Measurements from ENCODE around the gene UQCC5.
A peak's percentile ranks its signal among the peaks of the same experiment; 100 is the strongest.

The UQCC5 gene

GRCh38 chr3:52536369-52537164, at the start of gene UQCC5:
UQCC5 (plus strand) TSS chr3:52536605; CDS start chr3:52536756, 151 bp downstream.
- DNase-seq (ENCODE audit: low read depth): peak; percentile 92

GRCh38 chr3:52487050-52487787, 49.2 kb upstream of the UQCC5 start:
- no peak for DNase-seq (ENCODE audit: low read depth)

GRCh38 chr3:52487788-52488691, 48.4 kb upstream of the UQCC5 start:
- no peak for DNase-seq (ENCODE audit: low read depth)

- no peak for DNase-seq (ENCODE audit: low read depth)
Observed at GRCh38 chr3:52488746-52489145, 47.7 kb upstream of the UQCC5 start.

GRCh38 chr3:52489453-52489852, 47.0 kb upstream of the UQCC5 start:
- DNase-seq (ENCODE audit: low read depth): no peak

- no peak for DNase-seq (ENCODE audit: low read depth)
Observed at GRCh38 chr3:52490035-52490938, 46.1 kb upstream of the UQCC5 start.

GRCh38 chr3:52490939-52491526, 45.4 kb upstream of the UQCC5 start:
- DNase-seq (ENCODE audit: low read depth): no peak

GRCh38 chr3:52492059-52492458, 44.3 kb upstream of the UQCC5 start:
- no peak for DNase-seq (ENCODE audit: low read depth)

- no peak for DNase-seq (ENCODE audit: low read depth)
Observed at GRCh38 chr3:52493232-52494017, 43.0 kb upstream of the UQCC5 start.

- no peak for DNase-seq (ENCODE audit: low read depth)
Observed at GRCh38 chr3:52494445-52494844, 42.0 kb upstream of the UQCC5 start.

GRCh38 chr3:52494886-52495495, 41.4 kb upstream of the UQCC5 start, which contains the start of gene STAB1:
STAB1 (plus strand) TSS chr3:52495338; CDS start chr3:52495414, 76 bp downstream.
- no peak for DNase-seq (ENCODE audit: low read depth)

GRCh38 chr3:52495777-52496602, 40.4 kb upstream of the UQCC5 start:
- no peak for DNase-seq (ENCODE audit: low read depth)

GRCh38 chr3:52498137-52499054, 38.0 kb upstream of the UQCC5 start:
- no peak for DNase-seq (ENCODE audit: low read depth)

GRCh38 chr3:52501046-52501445, 35.4 kb upstream of the UQCC5 start:
- no peak for DNase-seq (ENCODE audit: low read depth)

- no peak for DNase-seq (ENCODE audit: low read depth)
Observed at GRCh38 chr3:52502001-52502400, 34.4 kb upstream of the UQCC5 start.

- no peak for DNase-seq (ENCODE audit: low read depth)
Observed at GRCh38 chr3:52502808-52503350, 33.5 kb upstream of the UQCC5 start.

- no peak for DNase-seq (ENCODE audit: low read depth)
Observed at GRCh38 chr3:52503788-52504424, 32.5 kb upstream of the UQCC5 start.
